ENCODE results near the gene RNF181. TPM values are rescaled to one million over a fixed set of nuclear protein-coding genes. Genes with fewer than 3 reads are reported as not detected.

Gene RNF181
- total RNA-seq, 1 donor from 2014 or later: 155 TPM

GRCh38 chr2:85596486-85597143, 1.1 kb downstream of the RNF181 start:
- FAIRE-seq: no peak

GRCh38 chr2:85597241-85597640, 1.7 kb downstream of the RNF181 start:
- no peak for FAIRE-seq
- H3K79me2 ChIP-seq (ENCODE audit: insufficient read depth, low read length): peaks cover 34% of the 10 kb centered on the region
- no peak for DNase-seq (ENCODE audit: low read depth)

More at GRCh38 chr2:85596486-85597143, 1.1 kb downstream of the RNF181 start:
- Mint-ChIP-seq H3K36me3 (ENCODE audit: low read depth, unreplicated experiment) (peaks cover 10% of the 10 kb centered on the region), H3K27ac (ENCODE audit: unreplicated experiment) (no peak overlapping the region), H3K9me3 (ENCODE audit: unreplicated experiment) (no peaks in the 10 kb centered on the region), H3K4me1 (ENCODE audit: low read depth, unreplicated experiment) (peaks cover 17% of the 10 kb centered on the region), H3K27me3 (ENCODE audit: low read depth, unreplicated experiment) (no peaks in the 10 kb centered on the region), H3K4me3 (ENCODE audit: unreplicated experiment) (peak overlapping the region; percentile 100)
- Histone ChIP-seq H4K20me1 (ENCODE audit: insufficient read depth, low read length) (peaks cover 24% of the 10 kb centered on the region), H3K36me3 (ENCODE audit: insufficient read depth, low read length) (peaks cover 8% of the 10 kb centered on the region), H3K9me3 (ENCODE audit: insufficient read depth, low read depth, low read length) (no peaks in the 10 kb centered on the region), H3K9ac (ENCODE audit: low read length) (peak overlapping the region; percentile 95), H3K4me3 (ENCODE audit: insufficient read depth, low read depth, low read length) (peak overlapping the region; percentile 93), H3K4me2 (ENCODE audit: low read length) (peak overlapping the region; percentile 88), H3K27ac (ENCODE audit: low read depth, low read length) (peak overlapping the region; percentile 94), H3K79me2 (ENCODE audit: insufficient read depth, low read length) (peaks cover 36% of the 10 kb centered on the region), H2AFZ (ENCODE audit: low read depth, low read length) (no peak overlapping the region), H3K27me3 (ENCODE audit: insufficient read depth, low read length) (no peaks in the 10 kb centered on the region), H3K4me1 (ENCODE audit: insufficient read depth, low read length) (peaks cover 21% of the 10 kb centered on the region)
- no peak for DNase-seq (ENCODE audit: low read depth)
- TF ChIP-seq CTCF (IDR thresholded peaks at IDR 0.05; ENCODE audit: insufficient read depth, low read depth, low read length): no peak
- no peak for TF ChIP-seq EZH2 (IDR thresholded peaks at IDR 0.05; ENCODE audit: insufficient read depth, low read length)

More at GRCh38 chr2:85597241-85597640, 1.7 kb downstream of the RNF181 start:
- Mint-ChIP-seq H3K36me3 (ENCODE audit: low read depth, unreplicated experiment) (peaks cover 10% of the 10 kb centered on the region), H3K27ac (ENCODE audit: unreplicated experiment) (peak overlapping the region; percentile 34), H3K4me3 (ENCODE audit: unreplicated experiment) (peak overlapping the region; percentile 100), H3K4me1 (ENCODE audit: low read depth, unreplicated experiment) (peaks cover 14% of the 10 kb centered on the region), H3K9me3 (ENCODE audit: unreplicated experiment) (no peaks in the 10 kb centered on the region), H3K27me3 (ENCODE audit: low read depth, unreplicated experiment) (no peaks in the 10 kb centered on the region)
- peak overlapping the region; percentile 88 for H3K4me2 ChIP-seq (ENCODE audit: low read length)
- no peaks in the 10 kb centered on the region for H3K9me3 ChIP-seq (ENCODE audit: insufficient read depth, low read depth, low read length)
- H3K4me1 ChIP-seq (ENCODE audit: insufficient read depth, low read length): peaks cover 21% of the 10 kb centered on the region
- H4K20me1 ChIP-seq (ENCODE audit: insufficient read depth, low read length): peaks cover 24% of the 10 kb centered on the region
- H2AFZ ChIP-seq (ENCODE audit: low read depth, low read length): no peak overlapping the region
- H3K36me3 ChIP-seq (ENCODE audit: insufficient read depth, low read length): peaks cover 8% of the 10 kb centered on the region
- H3K27me3 ChIP-seq (ENCODE audit: insufficient read depth, low read length): no peaks in the 10 kb centered on the region
- no peak overlapping the region for H3K4me3 ChIP-seq (ENCODE audit: insufficient read depth, low read depth, low read length)
- peak overlapping the region; percentile 95 for H3K9ac ChIP-seq (ENCODE audit: low read length)
- TF ChIP-seq CTCF (IDR thresholded peaks at IDR 0.05; ENCODE audit: insufficient read depth, low read depth, low read length): no peak
- TF ChIP-seq EZH2 (IDR thresholded peaks at IDR 0.05; ENCODE audit: insufficient read depth, low read length): no peak
- H3K27ac ChIP-seq (ENCODE audit: low read depth, low read length): no peak overlapping the region
